OCI-LY3 (cell line): ENCODE data around the gene KCNQ1.

ENCODE experiments used
- H2AFZ ChIP-seq: fragments of 200-600, 300-600 bp; shearing (Covaris generic); 2 replicates; pipeline ENCODE4 v1.6.0; 2014; ENCODE audit warnings: antibody characterized with exemption, low read depth, low read length
- H3K27ac ChIP-seq: fragments of 200-600, 300-600 bp; sonication (generic); 2 replicates; pipeline ENCODE4 v1.5.1; 2014; ENCODE audit warnings: mild to moderate bottlenecking, low read length, moderate library complexity, mixed read lengths
- H3K27me3 ChIP-seq: fragments of 200-600, 300-600 bp; sonication (generic); 2 replicates; pipeline ENCODE4 v1.6.1; 2014; ENCODE audit warnings: low read depth, low read length, mixed read lengths
- H3K36me3 ChIP-seq: fragments of 200-600, 300-600 bp; sonication (generic); replicated peaks from 2 replicates; pipeline ENCODE3; 2014; ENCODE audit warnings: low read depth, low read length, mixed read lengths
- H3K4me1 ChIP-seq: fragments of 300-600, 200-600 bp; sonication (generic); 2 replicates; pipeline ENCODE4 v1.6.1; 2014; ENCODE audit warnings: low read length, mixed read lengths
- H3K4me2 ChIP-seq: fragments of 200-600, 300-600 bp; sonication (generic); 2 replicates; pipeline ENCODE4 v1.6.1; 2014; ENCODE audit warnings: low read length, mixed read lengths
- H3K4me3 ChIP-seq: fragments of 300-600, 200-600 bp; sonication (generic); 2 replicates; pipeline ENCODE4 v1.5.1; 2014; ENCODE audit warnings: antibody characterized with exemption, mild to moderate bottlenecking, low read length, moderate library complexity
- H3K79me2 ChIP-seq: fragments of 300-600, 200-600 bp; shearing (Covaris generic); 2 replicates; pipeline ENCODE4 v1.6.1; 2014; ENCODE audit warnings: mild to moderate bottlenecking, low read length, mixed read lengths
- H3K9ac ChIP-seq: fragments of 300-600, 200-600 bp; shearing (Covaris generic); 2 replicates; pipeline ENCODE4 v1.6.0; 2014; ENCODE audit warnings: mild to moderate bottlenecking, low read length, moderate library complexity
- H3K9me3 ChIP-seq: fragments of 200-600, 300-600 bp; shearing (Covaris generic); 2 replicates; pipeline ENCODE4 v1.6.1; 2014; ENCODE audit warnings: low read length, mixed read lengths; ENCODE audit not compliant: insufficient read depth
- H4K20me1 ChIP-seq: fragments of 200-600, 300-600 bp; sonication (generic); 2 replicates; pipeline ENCODE4 v1.6.1; 2016; ENCODE audit warnings: low read length, mixed read lengths; ENCODE audit not compliant: insufficient read depth
- EZH2phosphoT487 ChIP-seq: fragments of 200-600 bp; shearing (Covaris generic); IDR thresholded peaks from 2 replicates; pipeline ENCODE4 v1.6.1; 2018; ENCODE audit warnings: antibody characterized with exemption, mixed run types, low read depth
- TF ChIP-seq, protein P1 (sequence below): fragments of 200-600, 300-600 bp; sonication (generic); IDR thresholded peaks from 2 replicates; pipeline ENCODE4 v1.5.1; 2014; ENCODE audit warnings: antibody characterized with exemption, low read length, low read depth

The KCNQ1 gene

DNA sequence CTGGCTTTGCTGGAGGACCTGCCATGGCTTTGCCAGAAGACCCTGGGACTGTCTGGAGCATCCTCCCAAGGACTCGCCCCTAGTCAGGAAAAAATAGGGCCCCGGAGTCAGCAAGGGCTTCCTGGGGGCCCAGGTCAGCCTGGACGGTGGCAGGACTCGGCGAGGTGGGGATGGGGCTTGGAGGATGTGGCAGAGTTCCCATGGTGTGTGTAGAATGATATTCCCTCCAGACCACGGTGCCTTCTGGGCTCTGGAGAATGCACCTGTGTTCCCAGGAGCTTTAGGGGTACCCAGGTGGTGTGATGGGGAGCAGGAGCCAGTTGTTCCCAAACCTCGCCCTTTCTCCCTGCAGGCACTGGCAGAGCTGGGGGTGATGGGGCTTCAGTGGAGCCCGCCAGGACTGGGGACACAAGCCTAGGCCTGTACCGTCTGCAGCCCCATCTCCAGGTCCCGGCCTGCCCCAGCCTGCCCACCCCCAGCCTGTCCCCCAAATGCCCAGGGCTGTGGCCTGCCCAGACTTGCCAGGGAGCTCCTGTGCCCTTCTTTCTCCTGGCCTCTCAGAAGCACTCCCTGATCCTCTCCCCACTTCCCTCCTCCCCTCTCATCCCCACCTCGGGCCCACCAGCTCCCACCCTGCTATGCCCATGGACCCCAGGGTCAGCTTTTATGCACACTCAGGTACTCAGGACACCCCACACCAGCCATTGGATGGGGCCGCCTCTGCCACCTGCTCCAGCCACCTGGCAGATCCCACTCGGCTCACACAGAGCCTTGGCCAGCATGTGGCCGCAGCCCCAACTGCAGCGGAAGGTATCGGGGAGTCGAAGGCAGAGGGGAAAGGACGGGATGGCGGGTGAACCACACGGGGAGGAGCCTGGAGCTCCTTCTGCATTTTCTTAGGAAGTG is 358.6 kb downstream of the KCNQ1 start:
- Histone ChIP-seq H3K9ac (no peak overlapping the region), H3K36me3 (no peaks in the 10 kb centered on the region), H3K27ac (no peak overlapping the region), H3K27me3 (no peaks in the 10 kb centered on the region), H3K4me3 (no peak overlapping the region), H3K4me2 (no peak overlapping the region), H3K4me1 (no peaks in the 10 kb centered on the region), H3K79me2 (no peaks in the 10 kb centered on the region), H4K20me1 (no peaks in the 10 kb centered on the region), H2AFZ (no peak overlapping the region), H3K9me3 (no peaks in the 10 kb centered on the region)
- TF ChIP-seq EZH2phosphoT487: no peak
- TF ChIP-seq, protein P1, sequence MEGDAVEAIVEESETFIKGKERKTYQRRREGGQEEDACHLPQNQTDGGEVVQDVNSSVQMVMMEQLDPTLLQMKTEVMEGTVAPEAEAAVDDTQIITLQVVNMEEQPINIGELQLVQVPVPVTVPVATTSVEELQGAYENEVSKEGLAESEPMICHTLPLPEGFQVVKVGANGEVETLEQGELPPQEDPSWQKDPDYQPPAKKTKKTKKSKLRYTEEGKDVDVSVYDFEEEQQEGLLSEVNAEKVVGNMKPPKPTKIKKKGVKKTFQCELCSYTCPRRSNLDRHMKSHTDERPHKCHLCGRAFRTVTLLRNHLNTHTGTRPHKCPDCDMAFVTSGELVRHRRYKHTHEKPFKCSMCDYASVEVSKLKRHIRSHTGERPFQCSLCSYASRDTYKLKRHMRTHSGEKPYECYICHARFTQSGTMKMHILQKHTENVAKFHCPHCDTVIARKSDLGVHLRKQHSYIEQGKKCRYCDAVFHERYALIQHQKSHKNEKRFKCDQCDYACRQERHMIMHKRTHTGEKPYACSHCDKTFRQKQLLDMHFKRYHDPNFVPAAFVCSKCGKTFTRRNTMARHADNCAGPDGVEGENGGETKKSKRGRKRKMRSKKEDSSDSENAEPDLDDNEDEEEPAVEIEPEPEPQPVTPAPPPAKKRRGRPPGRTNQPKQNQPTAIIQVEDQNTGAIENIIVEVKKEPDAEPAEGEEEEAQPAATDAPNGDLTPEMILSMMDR: no peak

DNA sequence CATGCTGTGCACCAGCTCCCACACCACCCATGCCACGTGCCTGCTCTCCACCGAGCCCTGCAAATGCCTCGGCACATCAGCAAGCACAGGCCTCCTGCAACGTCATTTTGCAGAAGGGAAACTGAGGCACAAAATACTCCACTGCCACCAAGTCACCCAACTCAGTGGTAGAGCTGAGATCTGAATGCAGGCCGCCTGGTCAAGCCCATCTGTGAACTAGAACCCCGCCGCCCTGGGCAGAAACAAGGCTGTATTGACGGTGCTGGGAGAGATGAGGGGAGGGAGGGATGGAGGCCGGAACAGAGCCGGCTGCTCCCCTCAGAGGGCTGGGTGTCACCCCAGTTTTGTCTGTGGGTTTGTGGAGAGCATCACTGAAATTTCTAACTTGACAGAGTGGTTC is 359.4 kb downstream of the KCNQ1 start:
- H3K9ac ChIP-seq: no peak overlapping the region
- H3K27ac ChIP-seq: no peak overlapping the region
- no peak overlapping the region for H3K4me2 ChIP-seq
- H2AFZ ChIP-seq: no peak overlapping the region
- H3K4me1 ChIP-seq: no peaks in the 10 kb centered on the region
- no peak overlapping the region for H3K4me3 ChIP-seq
- no peaks in the 10 kb centered on the region for H4K20me1 ChIP-seq
- no peaks in the 10 kb centered on the region for H3K27me3 ChIP-seq
- H3K9me3 ChIP-seq: no peaks in the 10 kb centered on the region
- TF ChIP-seq, protein P1: no peak
- no peak for TF ChIP-seq EZH2phosphoT487
- H3K36me3 ChIP-seq: no peaks in the 10 kb centered on the region
- H3K79me2 ChIP-seq: no peaks in the 10 kb centered on the region

DNA sequence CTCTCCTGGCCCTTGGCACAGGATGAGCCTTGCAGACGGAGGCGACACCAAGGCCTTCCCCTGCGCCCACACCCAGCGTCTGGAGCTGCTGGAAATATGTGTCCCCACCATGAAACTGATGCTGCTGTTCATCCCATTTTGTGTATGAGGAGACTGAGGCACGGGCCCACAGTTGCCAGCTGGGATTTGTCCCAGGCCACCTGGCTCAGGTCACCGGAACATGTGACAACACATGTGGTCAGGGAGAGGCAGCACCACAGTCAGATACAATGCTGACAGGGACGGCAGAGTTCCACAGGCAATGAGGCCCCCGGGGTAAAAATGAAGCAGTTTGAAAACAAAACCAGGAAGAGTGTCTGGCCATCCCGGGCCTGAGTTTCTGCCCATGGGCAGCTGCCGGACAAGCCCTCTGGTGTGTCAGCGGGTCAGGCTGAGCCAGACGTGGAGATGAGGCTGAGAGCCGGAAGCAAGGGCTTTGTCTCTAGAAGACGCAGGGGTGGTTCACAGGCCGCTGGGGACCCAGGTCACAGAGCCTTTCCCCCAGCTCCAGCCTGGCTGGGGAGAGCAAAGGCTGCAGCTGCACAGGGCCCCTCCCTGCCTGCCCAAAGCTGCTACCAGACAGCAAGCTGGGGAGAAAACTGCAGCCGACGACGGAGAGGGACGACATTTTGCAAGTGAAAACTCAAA is 360.0 kb downstream of the KCNQ1 start:
- Histone ChIP-seq H3K9ac (no peak overlapping the region), H4K20me1 (no peaks in the 10 kb centered on the region), H3K27ac (no peak overlapping the region), H3K4me1 (no peaks in the 10 kb centered on the region), H3K4me2 (no peak overlapping the region), H3K36me3 (no peaks in the 10 kb centered on the region), H3K9me3 (no peaks in the 10 kb centered on the region), H3K4me3 (no peak overlapping the region), H3K27me3 (no peaks in the 10 kb centered on the region), H2AFZ (no peak overlapping the region), H3K79me2 (no peaks in the 10 kb centered on the region)
- TF ChIP-seq EZH2phosphoT487: no peak
- TF ChIP-seq, protein P1: no peak

DNA sequence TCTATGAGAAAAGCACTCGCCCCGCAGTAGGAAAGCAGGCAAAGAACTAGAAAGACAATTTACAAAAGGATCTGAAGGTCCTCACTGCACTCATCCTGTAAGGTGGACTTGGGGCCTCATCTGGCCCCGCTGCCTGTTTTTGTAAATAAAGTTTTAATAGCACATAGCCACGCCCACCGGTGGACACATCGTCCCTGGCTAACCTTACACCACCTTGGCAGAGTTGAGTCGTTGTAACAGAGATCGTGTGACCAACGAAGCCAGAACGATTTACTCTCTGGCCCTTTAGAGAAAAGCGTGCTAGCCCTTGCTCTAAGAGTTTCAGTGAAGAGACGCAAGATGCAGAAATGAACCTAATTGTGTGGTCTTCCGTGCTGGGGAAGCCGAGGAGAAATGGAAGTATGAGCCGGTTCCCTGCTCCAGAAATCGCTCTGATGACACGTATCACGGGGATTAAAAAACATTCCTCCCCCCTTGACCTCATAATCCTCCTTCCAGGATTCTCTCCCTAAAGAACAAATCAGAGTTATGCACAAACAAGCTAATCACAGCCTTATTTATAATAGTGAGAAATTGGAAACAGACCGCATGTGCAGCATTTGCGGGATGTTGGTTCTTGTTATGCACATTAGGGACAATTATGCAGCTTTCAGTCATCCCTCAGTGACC is 360.7 kb downstream of the KCNQ1 start:
- Histone ChIP-seq H3K4me1 (no peaks in the 10 kb centered on the region), H3K4me3 (no peak overlapping the region), H2AFZ (no peak overlapping the region), H3K4me2 (no peak overlapping the region), H3K9me3 (no peaks in the 10 kb centered on the region), H3K27me3 (no peaks in the 10 kb centered on the region), H3K9ac (no peak overlapping the region), H3K27ac (no peak overlapping the region), H3K79me2 (no peaks in the 10 kb centered on the region), H4K20me1 (no peaks in the 10 kb centered on the region), H3K36me3 (no peaks in the 10 kb centered on the region)
- TF ChIP-seq, protein P1: no peak
- TF ChIP-seq EZH2phosphoT487: no peak
